GM23338 (cell line): ENCODE measurements around the gene CEP95. TPM values are rescaled to one million over a fixed set of nuclear protein-coding genes. Genes with fewer than 3 reads are reported as not detected.

Experiments
- ATAC-seq: fragments of 200-7000 bp; cut with Tn5 transposase; 3 replicates; pipeline ENCODE4 v1.9.1; 2020
- DNase-seq: peaks from one replicate; pipeline ENCODE4 v3.0.0-alpha.2; 2015; ENCODE audit warnings: low spot score
- H2AFZ ChIP-seq: fragments of 200-600 bp; sonication (generic); 2 replicates; pipeline ENCODE4 v1.8.0; 2016; ENCODE audit warnings: antibody characterized with exemption, mild to moderate bottlenecking, moderate library complexity
- H3F3A ChIP-seq: fragments of 200-600 bp; sonication (generic); replicated peaks from 2 replicates; pipeline ENCODE4 v1.8.0; 2017; ENCODE audit warnings: antibody characterized with exemption, mixed run types, low read depth
- H3K27ac ChIP-seq: fragments of 200-600 bp; sonication (generic); 2 replicates; pipeline ENCODE4 v1.6.1; 2016; ENCODE audit warnings: low read depth
- H3K27me3 ChIP-seq: fragments of 200-600 bp; sonication (generic); 2 replicates; pipeline ENCODE4 v1.8.0; 2016; ENCODE audit warnings: mild to moderate bottlenecking, mixed run types, moderate library complexity; ENCODE audit not compliant: insufficient read depth
- H3K36me3 ChIP-seq: fragments of 200-600 bp; sonication (generic); 2 replicates; pipeline ENCODE4 v1.8.0; 2016; ENCODE audit warnings: mild to moderate bottlenecking; ENCODE audit not compliant: insufficient read depth
- H3K4me1 ChIP-seq: fragments of 200-600 bp; sonication (generic); 2 replicates; pipeline ENCODE4 v1.8.0; 2016; ENCODE audit warnings: mild to moderate bottlenecking, moderate library complexity; ENCODE audit not compliant: insufficient read depth
- H3K4me2 ChIP-seq: fragments of 200-600 bp; sonication (generic); 2 replicates; pipeline ENCODE4 v1.7.1; 2017; ENCODE audit warnings: mixed run types
- H3K4me3 ChIP-seq: fragments of 200-600 bp; sonication (generic); 2 replicates; pipeline ENCODE4 v1.6.1; 2016; ENCODE audit warnings: mixed run types
- H3K79me2 ChIP-seq: fragments of 200-600 bp; sonication (generic); replicated peaks from 2 replicates; pipeline ENCODE4 v1.8.0; 2017; ENCODE audit warnings: mild to moderate bottlenecking; ENCODE audit not compliant: insufficient read depth
- H3K9me2 ChIP-seq: fragments of 200-600 bp; sonication (generic); 2 replicates; pipeline ENCODE4 v1.8.0; 2017; ENCODE audit not compliant: insufficient read depth
- H4K20me1 ChIP-seq: fragments of 200-600 bp; sonication (generic); replicated peaks from 2 replicates; pipeline ENCODE4 v1.8.0; 2017; ENCODE audit warnings: mild to moderate bottlenecking; ENCODE audit not compliant: insufficient read depth
- H3K27ac Mint-ChIP-seq: 2 replicates; pipeline ENCODE4 v1.8.0; 2020; ENCODE audit warnings: inconsistent platforms, mild to moderate bottlenecking, moderate library complexity, mixed read lengths
- H3K27me3 Mint-ChIP-seq: 3 replicates; pipeline ENCODE4 v1.8.0; 2022; ENCODE audit warnings: low read depth, mild to moderate bottlenecking, moderate library complexity, mixed read lengths, inconsistent platforms; ENCODE audit not compliant: insufficient read depth, poor library complexity
- H3K36me3 Mint-ChIP-seq: 3 replicates; pipeline ENCODE4 v1.8.0; 2021; ENCODE audit warnings: low read depth, mild to moderate bottlenecking, inconsistent platforms, moderate library complexity, mixed read lengths
- H3K4me1 Mint-ChIP-seq: 3 replicates; pipeline ENCODE4 v1.8.0; 2020; ENCODE audit warnings: mild to moderate bottlenecking, inconsistent platforms, mixed read lengths
- H3K4me3 Mint-ChIP-seq: 3 replicates; pipeline ENCODE4 v1.8.0; 2021; ENCODE audit warnings: moderate library complexity, mild to moderate bottlenecking, inconsistent platforms, mixed read lengths
- H3K9me3 Mint-ChIP-seq: 3 replicates; pipeline ENCODE4 v1.8.0; 2020; ENCODE audit warnings: moderate library complexity, mild to moderate bottlenecking, inconsistent platforms, mixed read lengths
- CREB1 ChIP-seq: fragments of 250-450 bp; sonication (Bioruptor Pico); IDR thresholded peaks from 2 replicates; pipeline ENCODE4 v1.5.0; 2020; ENCODE audit warnings: low read depth, mild to moderate bottlenecking, moderate library complexity
- CTCF ChIP-seq, 2 experiments: fragments of 200-600 bp in 1 of 2; sonication (generic) in 1 of 2; conservative IDR thresholded peaks; 2 replicates each; pipeline versions ENCODE4 v1.5.1 to v1.6.1; 2016 to 2017; ENCODE audit warnings: antibody characterized with exemption in 2 of 2, low read depth in 2 of 2, mild to moderate bottlenecking in 2 of 2, moderate library complexity in 1 of 2
- ETS1 ChIP-seq: IDR thresholded peaks from 2 replicates; pipeline ENCODE4 v1.6.1; 2016; ENCODE audit warnings: antibody characterized with exemption
- EZH2 ChIP-seq: fragments of 200-600 bp; sonication (generic); IDR thresholded peaks from one replicate; pipeline ENCODE4 v1.8.0; 2017; ENCODE audit warnings: antibody characterized with exemption, mild to moderate bottlenecking, low read depth; ENCODE audit not compliant: unreplicated experiment
- EZH2phosphoT487 ChIP-seq: fragments of 200-600 bp; sonication (generic); IDR thresholded peaks from one replicate; pipeline ENCODE4 v1.8.1; 2018; ENCODE audit warnings: antibody characterized with exemption; ENCODE audit not compliant: unreplicated experiment
- NANOG ChIP-seq: IDR thresholded peaks from 2 replicates; pipeline ENCODE4 v1.6.1; 2016; ENCODE audit warnings: antibody characterized with exemption, borderline replicate concordance
- POLR2AphosphoS5 ChIP-seq: IDR thresholded peaks from 2 replicates; pipeline ENCODE4 v1.6.1; 2016; ENCODE audit warnings: antibody characterized with exemption, low read depth
- STAT1 ChIP-seq: IDR thresholded peaks from one replicate; pipeline ENCODE4 v1.6.1; 2016; ENCODE audit warnings: antibody characterized with exemption; ENCODE audit not compliant: unreplicated experiment
- ZNF114 ChIP-seq: fragments of 250-450 bp; sonication (Bioruptor Pico); IDR thresholded peaks from 2 replicates; pipeline ENCODE4 v1.5.0; 2020; ENCODE audit warnings: mild to moderate bottlenecking, moderate library complexity
- ZNF331 ChIP-seq: fragments of 250-450 bp; sonication (Bioruptor Pico); IDR thresholded peaks from 2 replicates; pipeline ENCODE4 v1.5.0; 2020; ENCODE audit warnings: low read depth, mild to moderate bottlenecking, moderate library complexity
- polyA plus RNA-seq: library from polyadenylated mRNA; unstranded; fragments of >200 nt; fragmentation: Nextera tagmentation; extraction: Ambion mirVana; gene quantifications from 2 replicates; pipeline ENCODE4 v1.2.1, GENCODE V29; 2016
- total RNA-seq: library from RNA; depleted of rRNA; stranded (reverse); fragments of >200 nt; shearing (Covaris generic); gene quantifications from 2 replicates; pipeline ENCODE4 v1.2.3, GENCODE V29; 2014
- TF ChIP-seq, protein P1 (sequence below): IDR thresholded peaks from one replicate; pipeline ENCODE4 v1.6.1; 2018; ENCODE audit warnings: antibody characterized with exemption; ENCODE audit not compliant: unreplicated experiment
- TF ChIP-seq, protein P2 (sequence below): fragments of 250-450 bp; sonication (Bioruptor Pico); IDR thresholded peaks from 2 replicates; pipeline ENCODE4 v1.5.0; 2020; ENCODE audit warnings: mild to moderate bottlenecking, moderate library complexity

Gene CEP95
- total and polyA plus RNA-seq, 2 experiments from 2014 or later: 41.1 to 45.4 TPM

DNA sequence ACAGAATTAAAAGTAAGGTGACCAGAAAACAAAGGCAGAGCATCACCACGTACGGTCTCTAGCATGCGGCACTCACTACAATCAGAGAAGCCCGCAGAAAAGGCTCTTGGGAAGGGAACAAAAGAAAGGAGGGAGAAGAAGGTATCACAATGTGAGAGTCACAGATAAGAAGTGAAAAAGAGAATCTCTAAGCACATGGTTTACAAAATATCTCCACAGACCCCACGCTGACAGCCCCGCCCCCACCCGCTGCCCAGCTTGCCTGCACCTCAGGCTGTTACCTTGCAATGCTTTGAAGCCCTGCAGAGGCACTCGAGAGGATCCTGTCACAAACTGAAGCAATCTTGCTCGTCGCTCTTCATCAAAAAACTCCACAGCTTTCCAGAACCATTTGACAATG, 40.5 kb downstream of the CEP95 start:
- H3K4me1 Mint-ChIP-seq: peaks cover 26% of the 10 kb centered on the region
- no peaks in the 10 kb centered on the region for H3F3A ChIP-seq
- no peaks in the 10 kb centered on the region for H3K9me3 Mint-ChIP-seq
- no peak overlapping the region for H2AFZ ChIP-seq
- H3K4me1 ChIP-seq: peaks cover 11% of the 10 kb centered on the region
- peak overlapping the region; percentile 57; the same call in 1 of the 2 replicates for H3K4me2 ChIP-seq
- H3K4me3 Mint-ChIP-seq: no peak overlapping the region
- H3K27ac ChIP-seq: no peak overlapping the region
- ATAC-seq (peak; percentile 96), DNase-seq (peak; percentile 66)
- peaks cover 11% of the 10 kb centered on the region; the same call in 2 of the 3 replicates for H3K36me3 Mint-ChIP-seq
- peaks cover 9% of the 10 kb centered on the region for H3K36me3 ChIP-seq
- H4K20me1 ChIP-seq: no peaks in the 10 kb centered on the region
- peak overlapping the region; percentile 68; the same call in 1 of the 2 replicates for H3K27ac Mint-ChIP-seq
- H3K27me3 Mint-ChIP-seq: peaks cover 2% of the 10 kb centered on the region
- no peaks in the 10 kb centered on the region for H3K79me2 ChIP-seq
- no peak overlapping the region for H3K4me3 ChIP-seq
- no peaks in the 10 kb centered on the region for H3K27me3 ChIP-seq
- no peak for TF ChIP-seq EZH2
- TF ChIP-seq POLR2AphosphoS5: no peak
- TF ChIP-seq EZH2phosphoT487: no peak
- TF ChIP-seq, protein P1, sequence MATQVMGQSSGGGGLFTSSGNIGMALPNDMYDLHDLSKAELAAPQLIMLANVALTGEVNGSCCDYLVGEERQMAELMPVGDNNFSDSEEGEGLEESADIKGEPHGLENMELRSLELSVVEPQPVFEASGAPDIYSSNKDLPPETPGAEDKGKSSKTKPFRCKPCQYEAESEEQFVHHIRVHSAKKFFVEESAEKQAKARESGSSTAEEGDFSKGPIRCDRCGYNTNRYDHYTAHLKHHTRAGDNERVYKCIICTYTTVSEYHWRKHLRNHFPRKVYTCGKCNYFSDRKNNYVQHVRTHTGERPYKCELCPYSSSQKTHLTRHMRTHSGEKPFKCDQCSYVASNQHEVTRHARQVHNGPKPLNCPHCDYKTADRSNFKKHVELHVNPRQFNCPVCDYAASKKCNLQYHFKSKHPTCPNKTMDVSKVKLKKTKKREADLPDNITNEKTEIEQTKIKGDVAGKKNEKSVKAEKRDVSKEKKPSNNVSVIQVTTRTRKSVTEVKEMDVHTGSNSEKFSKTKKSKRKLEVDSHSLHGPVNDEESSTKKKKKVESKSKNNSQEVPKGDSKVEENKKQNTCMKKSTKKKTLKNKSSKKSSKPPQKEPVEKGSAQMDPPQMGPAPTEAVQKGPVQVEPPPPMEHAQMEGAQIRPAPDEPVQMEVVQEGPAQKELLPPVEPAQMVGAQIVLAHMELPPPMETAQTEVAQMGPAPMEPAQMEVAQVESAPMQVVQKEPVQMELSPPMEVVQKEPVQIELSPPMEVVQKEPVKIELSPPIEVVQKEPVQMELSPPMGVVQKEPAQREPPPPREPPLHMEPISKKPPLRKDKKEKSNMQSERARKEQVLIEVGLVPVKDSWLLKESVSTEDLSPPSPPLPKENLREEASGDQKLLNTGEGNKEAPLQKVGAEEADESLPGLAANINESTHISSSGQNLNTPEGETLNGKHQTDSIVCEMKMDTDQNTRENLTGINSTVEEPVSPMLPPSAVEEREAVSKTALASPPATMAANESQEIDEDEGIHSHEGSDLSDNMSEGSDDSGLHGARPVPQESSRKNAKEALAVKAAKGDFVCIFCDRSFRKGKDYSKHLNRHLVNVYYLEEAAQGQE: no peak
- TF ChIP-seq ETS1: no peak
- no peak for TF ChIP-seq NANOG
- TF ChIP-seq ZNF331: no peak
- TF ChIP-seq ZNF114 (CRISPR knock-in tag): no peak
- no peak for TF ChIP-seq STAT1
- no peak for TF ChIP-seq CREB1 (CRISPR knock-in tag)
- TF ChIP-seq CTCF (conservative IDR thresholded peaks at IDR 0.05; ENCODE audit: low read depth in 2 of 2): no peak
- TF ChIP-seq, protein P2, sequence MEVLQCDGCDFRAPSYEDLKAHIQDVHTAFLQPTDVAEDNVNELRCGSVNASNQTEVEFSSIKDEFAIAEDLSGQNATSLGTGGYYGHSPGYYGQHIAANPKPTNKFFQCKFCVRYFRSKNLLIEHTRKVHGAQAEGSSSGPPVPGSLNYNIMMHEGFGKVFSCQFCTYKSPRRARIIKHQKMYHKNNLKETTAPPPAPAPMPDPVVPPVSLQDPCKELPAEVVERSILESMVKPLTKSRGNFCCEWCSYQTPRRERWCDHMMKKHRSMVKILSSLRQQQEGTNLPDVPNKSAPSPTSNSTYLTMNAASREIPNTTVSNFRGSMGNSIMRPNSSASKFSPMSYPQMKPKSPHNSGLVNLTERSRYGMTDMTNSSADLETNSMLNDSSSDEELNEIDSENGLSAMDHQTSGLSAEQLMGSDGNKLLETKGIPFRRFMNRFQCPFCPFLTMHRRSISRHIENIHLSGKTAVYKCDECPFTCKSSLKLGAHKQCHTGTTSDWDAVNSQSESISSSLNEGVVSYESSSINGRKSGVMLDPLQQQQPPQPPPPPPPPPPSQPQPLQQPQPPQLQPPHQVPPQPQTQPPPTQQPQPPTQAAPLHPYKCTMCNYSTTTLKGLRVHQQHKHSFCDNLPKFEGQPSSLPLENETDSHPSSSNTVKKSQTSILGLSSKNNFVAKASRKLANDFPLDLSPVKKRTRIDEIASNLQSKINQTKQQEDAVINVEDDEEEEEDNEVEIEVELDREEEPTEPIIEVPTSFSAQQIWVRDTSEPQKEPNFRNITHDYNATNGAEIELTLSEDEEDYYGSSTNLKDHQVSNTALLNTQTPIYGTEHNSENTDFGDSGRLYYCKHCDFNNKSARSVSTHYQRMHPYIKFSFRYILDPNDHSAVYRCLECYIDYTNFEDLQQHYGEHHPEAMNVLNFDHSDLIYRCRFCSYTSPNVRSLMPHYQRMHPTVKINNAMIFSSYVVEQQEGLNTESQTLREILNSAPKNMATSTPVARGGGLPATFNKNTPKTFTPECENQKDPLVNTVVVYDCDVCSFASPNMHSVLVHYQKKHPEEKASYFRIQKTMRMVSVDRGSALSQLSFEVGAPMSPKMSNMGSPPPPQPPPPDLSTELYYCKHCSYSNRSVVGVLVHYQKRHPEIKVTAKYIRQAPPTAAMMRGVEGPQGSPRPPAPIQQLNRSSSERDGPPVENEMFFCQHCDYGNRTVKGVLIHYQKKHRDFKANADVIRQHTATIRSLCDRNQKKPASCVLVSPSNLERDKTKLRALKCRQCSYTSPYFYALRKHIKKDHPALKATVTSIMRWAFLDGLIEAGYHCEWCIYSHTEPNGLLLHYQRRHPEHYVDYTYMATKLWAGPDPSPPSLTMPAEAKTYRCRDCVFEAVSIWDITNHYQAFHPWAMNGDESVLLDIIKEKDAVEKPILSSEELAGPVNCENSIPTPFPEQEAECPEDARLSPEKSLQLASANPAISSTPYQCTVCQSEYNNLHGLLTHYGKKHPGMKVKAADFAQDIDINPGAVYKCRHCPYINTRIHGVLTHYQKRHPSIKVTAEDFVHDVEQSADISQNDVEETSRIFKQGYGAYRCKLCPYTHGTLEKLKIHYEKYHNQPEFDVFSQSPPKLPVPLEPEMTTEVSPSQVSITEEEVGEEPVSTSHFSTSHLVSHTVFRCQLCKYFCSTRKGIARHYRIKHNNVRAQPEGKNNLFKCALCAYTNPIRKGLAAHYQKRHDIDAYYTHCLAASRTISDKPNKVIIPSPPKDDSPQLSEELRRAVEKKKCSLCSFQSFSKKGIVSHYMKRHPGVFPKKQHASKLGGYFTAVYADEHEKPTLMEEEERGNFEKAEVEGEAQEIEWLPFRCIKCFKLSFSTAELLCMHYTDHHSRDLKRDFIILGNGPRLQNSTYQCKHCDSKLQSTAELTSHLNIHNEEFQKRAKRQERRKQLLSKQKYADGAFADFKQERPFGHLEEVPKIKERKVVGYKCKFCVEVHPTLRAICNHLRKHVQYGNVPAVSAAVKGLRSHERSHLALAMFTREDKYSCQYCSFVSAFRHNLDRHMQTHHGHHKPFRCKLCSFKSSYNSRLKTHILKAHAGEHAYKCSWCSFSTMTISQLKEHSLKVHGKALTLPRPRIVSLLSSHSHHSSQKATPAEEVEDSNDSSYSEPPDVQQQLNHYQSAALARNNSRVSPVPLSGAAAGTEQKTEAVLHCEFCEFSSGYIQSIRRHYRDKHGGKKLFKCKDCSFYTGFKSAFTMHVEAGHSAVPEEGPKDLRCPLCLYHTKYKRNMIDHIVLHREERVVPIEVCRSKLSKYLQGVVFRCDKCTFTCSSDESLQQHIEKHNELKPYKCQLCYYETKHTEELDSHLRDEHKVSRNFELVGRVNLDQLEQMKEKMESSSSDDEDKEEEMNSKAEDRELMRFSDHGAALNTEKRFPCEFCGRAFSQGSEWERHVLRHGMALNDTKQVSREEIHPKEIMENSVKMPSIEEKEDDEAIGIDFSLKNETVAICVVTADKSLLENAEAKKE (CRISPR knock-in tag): no peak
- H3K9me2 ChIP-seq: no peaks in the 10 kb centered on the region
